H9 (cell line): ENCODE data around the gene SLC4A2. TPM values are rescaled to one million over a fixed set of nuclear protein-coding genes. Genes with fewer than 3 reads are reported as not detected.

Source experiments
- DNase-seq: peaks from one replicate; pipeline ENCODE4 v3.0.0-alpha.2; 2017
- H2AFZ ChIP-seq: one replicate; pipeline ENCODE4 v1.6.1; 2013; ENCODE audit warnings: mild to moderate bottlenecking, low read length, control low read depth, moderate library complexity
- H2AK5ac ChIP-seq: 2 replicates; pipeline ENCODE4 v1.6.1; 2013; ENCODE audit warnings: low read length, control low read depth, mixed read lengths; ENCODE audit not compliant: insufficient read length
- H2BK120ac ChIP-seq: one replicate; pipeline ENCODE4 v1.6.1; 2013; ENCODE audit warnings: low read depth, mild to moderate bottlenecking, low read length, control low read depth, inconsistent platforms; ENCODE audit not compliant: poor library complexity, severe bottlenecking
- H2BK12ac ChIP-seq: 2 replicates; pipeline ENCODE4 v1.6.1; 2013; ENCODE audit warnings: low read length, control low read depth, mixed read lengths, low read depth; ENCODE audit not compliant: insufficient read length
- H2BK15ac ChIP-seq: 2 replicates; pipeline ENCODE4 v1.6.1; 2013; ENCODE audit warnings: low read depth, low read length, control low read depth
- H2BK20ac ChIP-seq: one replicate; pipeline ENCODE4 v1.6.1; 2013; ENCODE audit warnings: low read depth, mild to moderate bottlenecking, low read length, control low read depth, inconsistent platforms; ENCODE audit not compliant: poor library complexity, severe bottlenecking
- H2BK5ac ChIP-seq: 2 replicates; pipeline ENCODE4 v1.6.1; 2013; ENCODE audit warnings: low read length, control low read depth, mixed read lengths; ENCODE audit not compliant: insufficient read length
- H3K14ac ChIP-seq: 2 replicates; pipeline ENCODE4 v1.6.1; 2013; ENCODE audit warnings: low read length, control low read depth; ENCODE audit not compliant: insufficient read depth
- H3K18ac ChIP-seq: 2 replicates; pipeline ENCODE4 v1.6.1; 2013; ENCODE audit warnings: low read depth, mild to moderate bottlenecking, mixed read lengths, low read length, control low read depth; ENCODE audit not compliant: insufficient read length
- H3K23ac ChIP-seq: 2 replicates; pipeline ENCODE4 v1.6.1; 2013; ENCODE audit warnings: low read length, control low read depth, mixed read lengths, low read depth; ENCODE audit not compliant: insufficient read length
- H3K23me2 ChIP-seq: 2 replicates; pipeline ENCODE4 v1.6.1; 2013; ENCODE audit warnings: low read depth, mild to moderate bottlenecking, mixed read lengths, low read length, control low read depth; ENCODE audit not compliant: insufficient read length, poor library complexity, severe bottlenecking
- H3K27ac ChIP-seq: 2 replicates; pipeline ENCODE4 v1.5.1; 2013; ENCODE audit warnings: low read length, control low read depth, mixed read lengths, low read depth; ENCODE audit not compliant: insufficient read length
- H3K27me3 ChIP-seq: 2 replicates; pipeline ENCODE4 v1.6.1; 2013; ENCODE audit warnings: low read length, control low read depth, inconsistent platforms; ENCODE audit not compliant: insufficient read depth
- H3K4ac ChIP-seq: 2 replicates; pipeline ENCODE4 v1.6.1; 2013; ENCODE audit warnings: low read depth, mild to moderate bottlenecking, control low read depth, inconsistent platforms, low read length, moderate library complexity
- H3K4me1 ChIP-seq: 2 replicates; pipeline ENCODE4 v1.6.1; 2013; ENCODE audit warnings: low read length, control low read depth, inconsistent platforms; ENCODE audit not compliant: insufficient read depth
- H3K4me2 ChIP-seq: 2 replicates; pipeline ENCODE4 v1.6.1; 2013; ENCODE audit warnings: low read length, control low read depth, mixed read lengths; ENCODE audit not compliant: insufficient read length, insufficient read depth
- H3K56ac ChIP-seq: 2 replicates; pipeline ENCODE4 v1.6.1; 2013; ENCODE audit warnings: low read depth, mild to moderate bottlenecking, mixed read lengths, low read length, control low read depth; ENCODE audit not compliant: insufficient read length
- H3K79me1 ChIP-seq: 2 replicates; pipeline ENCODE4 v1.6.1; 2013; ENCODE audit warnings: low read depth, mild to moderate bottlenecking, moderate library complexity, low read length, control low read depth, inconsistent platforms; ENCODE audit not compliant: insufficient read depth, poor library complexity, severe bottlenecking
- H3K79me2 ChIP-seq: 2 replicates; pipeline ENCODE4 v1.6.1; 2013; ENCODE audit warnings: low read length, control low read depth, inconsistent platforms; ENCODE audit not compliant: insufficient read depth
- H3K9ac ChIP-seq: 2 replicates; pipeline ENCODE4 v1.6.1; 2013; ENCODE audit warnings: low read length, control low read depth, mixed read lengths; ENCODE audit not compliant: insufficient read length; ENCODE audit errors: extremely low read depth
- H3K9me3 ChIP-seq: one replicate; pipeline ENCODE4 v1.6.1; 2013; ENCODE audit warnings: low read depth, low read length, inconsistent platforms; ENCODE audit not compliant: control insufficient read depth
- H3T11ph ChIP-seq: one replicate; pipeline ENCODE4 v1.6.1; 2013; ENCODE audit warnings: mild to moderate bottlenecking, low read length, control low read depth, inconsistent platforms
- H4K20me1 ChIP-seq: one replicate; pipeline ENCODE4 v1.6.1; 2013; ENCODE audit not compliant: control insufficient read depth, insufficient read length, insufficient read depth
- H4K5ac ChIP-seq: 2 replicates; pipeline ENCODE4 v1.6.1; 2013; ENCODE audit warnings: low read depth, mild to moderate bottlenecking, mixed read lengths, low read length, control low read depth; ENCODE audit not compliant: insufficient read length
- H4K8ac ChIP-seq: replicated peaks from 2 replicates; pipeline ENCODE4 v1.6.1; 2013; ENCODE audit warnings: low read length, control low read depth, mixed read lengths, low read depth; ENCODE audit not compliant: insufficient read length
- H4K91ac ChIP-seq: 2 replicates; pipeline ENCODE4 v1.6.1; 2013; ENCODE audit warnings: low read depth, mild to moderate bottlenecking, moderate library complexity, mixed read lengths, low read length, control low read depth; ENCODE audit not compliant: insufficient read length
- H3K27ac Mint-ChIP-seq, 3 experiments: 2 replicates in 2 of 3; 3 replicates in 1 of 3; pipeline ENCODE4 v1.8.0; 2020 to 2021; ENCODE audit warnings: mixed read lengths in 3 of 3, mild to moderate bottlenecking in 1 of 3, moderate library complexity in 1 of 3
- H3K27me3 Mint-ChIP-seq: 2 replicates; pipeline ENCODE4 v1.8.0; 2021; ENCODE audit warnings: low read depth, mild to moderate bottlenecking, moderate library complexity, mixed read lengths
- H3K36me3 Mint-ChIP-seq, 3 experiments: 2 replicates in 2 of 3; 3 replicates in 1 of 3; pipeline ENCODE4 v1.8.0; 2020 to 2021; ENCODE audit warnings: low read depth in 3 of 3, mixed read lengths in 3 of 3; ENCODE audit not compliant: insufficient read depth in 1 of 3
- H3K4me1 Mint-ChIP-seq, 2 experiments: 2 replicates each; pipeline ENCODE4 v1.8.0; 2020; ENCODE audit warnings: mixed read lengths in 2 of 2
- H3K4me3 Mint-ChIP-seq, 2 experiments: 2 replicates in 1 of 2; 3 replicates in 1 of 2; pipeline ENCODE4 v1.8.0; 2020 to 2021; ENCODE audit warnings: mild to moderate bottlenecking in 2 of 2, mixed read lengths in 2 of 2, moderate library complexity in 1 of 2
- H3K9me3 Mint-ChIP-seq, 2 experiments: 2 replicates in 1 of 2; 3 replicates in 1 of 2; pipeline ENCODE4 v1.8.0; 2020; ENCODE audit warnings: mild to moderate bottlenecking in 2 of 2, mixed read lengths in 2 of 2, moderate library complexity in 1 of 2
- CTCF ChIP-seq: fragments of 200-600 bp; sonication (generic); conservative IDR thresholded peaks from 3 replicates; pipeline ENCODE4 v1.8.0; 2021; ENCODE audit warnings: antibody characterized with exemption, mild to moderate bottlenecking
- WGBS: extraction: QIAGEN DNeasy Blood & Tissue Kit; methylation state at CpG from one replicate; pipeline ENCODE4 v1.1.7; 2013; ENCODE audit warnings: missing lambda C conversion rate, low lambda C conversion rate, mixed read lengths; ENCODE audit not compliant: insufficient read length; ENCODE audit errors: extremely low coverage; 5-methylcytosine and 5-hydroxymethylcytosine counted together
- total RNA-seq: library from RNA; stranded (reverse); gene quantifications from 2 replicates; pipeline ENCODE4 v1.2.1, GENCODE V29; 2021

The SLC4A2 gene
- total RNA-seq, 1 experiment from 2014 or later, result 136 TPM

DNA sequence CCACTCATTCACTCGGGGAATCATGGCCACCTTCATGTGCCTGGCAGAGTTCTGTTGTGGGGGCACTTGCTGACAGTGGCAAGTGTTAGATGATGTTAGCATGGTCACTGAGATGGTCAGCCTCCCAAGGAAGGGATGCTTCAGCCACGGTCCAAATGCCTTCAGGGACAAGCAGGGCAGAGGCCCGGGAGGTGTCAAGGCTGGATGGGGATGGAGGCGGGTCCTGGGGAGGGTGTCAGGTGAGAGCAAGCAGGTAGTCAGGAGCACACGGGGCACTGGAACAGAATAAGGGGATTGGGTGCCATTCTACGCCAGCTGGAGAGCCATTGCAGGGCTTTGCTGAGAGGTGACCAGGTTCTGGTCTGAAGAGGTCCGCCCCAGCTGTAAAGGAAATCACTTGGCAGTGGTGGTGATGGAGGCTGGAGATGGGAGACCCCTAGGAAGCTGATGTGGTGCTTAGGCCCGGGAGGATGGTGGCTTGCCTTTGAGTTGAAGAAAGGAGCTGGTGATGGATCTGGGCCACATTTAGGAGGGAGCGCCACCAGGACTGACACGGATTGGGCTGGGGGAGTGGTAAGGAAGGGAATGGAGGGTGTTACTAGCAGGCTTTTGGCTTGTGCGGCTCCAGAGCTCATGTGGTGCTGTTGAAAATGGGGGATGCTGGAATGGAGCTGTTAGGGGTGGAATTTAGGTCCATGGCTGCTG lies 51.0 kb downstream of the SLC4A2 start:
- Histone ChIP-seq H3K27me3 (no peaks in the 10 kb centered on the region), H2AK5ac (no peak overlapping the region), H2BK20ac (no peak overlapping the region), H3K4me1 (peaks cover 7% of the 10 kb centered on the region; the same call in 1 of the 2 replicates), H3K79me1 (peaks cover 3% of the 10 kb centered on the region), H3K9me3 (no peaks in the 10 kb centered on the region), H2BK15ac (no peak overlapping the region), H4K5ac (no peak overlapping the region), H3K9ac (no peak overlapping the region), H3K23me2 (no peaks in the 10 kb centered on the region), H2BK5ac (no peak overlapping the region), H2BK12ac (no peak overlapping the region), H4K8ac (no peak overlapping the region), H3K14ac (no peak overlapping the region), H2AFZ (no peak overlapping the region), H3K18ac (no peak overlapping the region), H3K56ac (no peak overlapping the region), H2BK120ac (no peak overlapping the region), H3T11ph (no peak overlapping the region), H4K91ac (no peak overlapping the region), H3K79me2 (peaks cover 4% of the 10 kb centered on the region; the same call in 1 of the 2 replicates), H3K27ac (no peak overlapping the region), H4K20me1 (no peaks in the 10 kb centered on the region), H3K23ac (no peak overlapping the region), H3K4me2 (no peak overlapping the region), H3K4ac (no peak overlapping the region)
- no CpG with 5 or more reads among the region's 11 CpGs for WGBS
- Mint-ChIP-seq H3K4me1 (peaks cover 24 to 28% of the 10 kb centered on the region in 2 experiments), H3K27me3 (no peaks in the 10 kb centered on the region; the same call in none of the 2 replicates), H3K36me3 (peaks cover 0 to 4% (median 2%) of the 10 kb centered on the region in 3 experiments; a peak in 4 of 7 replicates), H3K27ac (peak overlapping the region in 2 of 3 experiments; percentile 23 to 91; a peak in 3 of 7 replicates), H3K9me3 (no peaks in the 10 kb centered on the region), H3K4me3 (peak overlapping the region in 1 of 2 experiments; percentile 53; a peak in 2 of 5 replicates)
- TF ChIP-seq CTCF, result no peak
- DNase-seq, result no peak
